HCT116 (cell line): Measurements from ENCODE around the gene WDR20. TPM values are rescaled to one million over a fixed set of nuclear protein-coding genes. Genes with fewer than 3 reads are reported as not detected.
"Not testable (repeated sequence)": the region's sequence is repeated elsewhere in the genome, so short reads cannot be mapped to it uniquely, and the experiment has no call there.

Experiments used
- ATAC-seq: fragments of 200-7000 bp; cut with Tn5 transposase; 2 replicates; pipeline ENCODE4 v1.9.1; 2020; ENCODE audit warnings: mild to moderate bottlenecking, moderate library complexity
- BruUV-seq: library from RNA; stranded (reverse); fragments of 400-500 nt; replicated peaks from 2 replicates; lab custom pipeline; 2021; lab: Mats Ljungman, UMichigan
- CTCF ChIA-PET: fragments of 300-600 bp; sonication (Branson Sonifier 250); formaldehyde crosslinking; loops from one replicate; lab custom pipeline; 2021; ENCODE audit warnings: antibody characterized with exemption; lab: Charles Lee
- POLR2A ChIA-PET: fragments of 300-600, 350-600 bp; sonication (Branson Sonifier 250); formaldehyde crosslinking; loops from one replicate; lab custom pipeline; 2021; ENCODE audit warnings: antibody characterized with exemption; lab: Charles Lee
- RAD21 ChIA-PET, 2 experiments: fragments of 300-600 bp; sonication (Branson Sonifier 250); formaldehyde crosslinking; loops; one replicate each; lab custom pipeline; 2023; ENCODE audit warnings: low total read pairs in 2 of 2; ENCODE audit not compliant: uncharacterized antibody in 2 of 2, unreplicated experiment in 2 of 2, low non-redundant PET in 1 of 2; lab: Charles Lee
- DNase-seq: peaks from one replicate; pipeline ENCODE4 v3.0.0-alpha.2; 2010; ENCODE audit warnings: low read depth, low spot score
- H2AFZ ChIP-seq: fragments of 200-600 bp; shearing (Covaris generic), sonication (generic); 2 replicates; pipeline ENCODE4 v1.6.1; 2017; ENCODE audit warnings: low read depth, mixed run types, mixed read lengths, antibody characterized with exemption, low read length; ENCODE audit not compliant: poor library complexity, severe bottlenecking
- H3K27ac ChIP-seq: 2 replicates; pipeline ENCODE4 v1.5.1; 2012; ENCODE audit warnings: low read depth, low read length
- H3K27me3 ChIP-seq: fragments of 200-600 bp; sonication (generic); 2 replicates; pipeline ENCODE4 v1.6.1; 2016; ENCODE audit warnings: mixed run types, low read length, mixed read lengths; ENCODE audit not compliant: insufficient read depth
- H3K36me3 ChIP-seq, 2 experiments: fragments of 200-500 bp in 1 of 2; fragments of 200-600 bp in 1 of 2; sonication (Bioruptor generic) in 1 of 2; sonication (generic) in 1 of 2; 2 replicates each; pipeline versions ENCODE4 v1.5.1 to v1.6.1; 2014 to 2016; ENCODE audit warnings: low read length in 2 of 2, inconsistent platforms in 1 of 2, mixed read lengths in 1 of 2, mixed run types in 1 of 2; ENCODE audit not compliant: insufficient read depth in 2 of 2, control insufficient read depth in 1 of 2
- H3K4me1 ChIP-seq, 2 experiments: fragments of 200-600 bp in 1 of 2; sonication (generic) in 1 of 2; 2 replicates each; pipeline versions ENCODE4 v1.5.1 to v1.6.1; 2012 to 2017; ENCODE audit warnings: low read length in 2 of 2, inconsistent platforms in 1 of 2, mild to moderate bottlenecking in 1 of 2, mixed read lengths in 1 of 2, mixed run types in 1 of 2, moderate library complexity in 1 of 2; ENCODE audit not compliant: insufficient read depth in 2 of 2, control insufficient read depth in 1 of 2
- H3K4me2 ChIP-seq: fragments of 200-600 bp; sonication (generic); 2 replicates; pipeline ENCODE4 v1.6.1; 2017; ENCODE audit warnings: mixed run types, low read length, mixed read lengths
- H3K4me3 ChIP-seq, 2 experiments: fragments of 200-600 bp in 1 of 2; sonication (generic) in 1 of 2; replicated peaks in 1 of 2; 2 replicates each; pipeline ENCODE4 v1.5.1; 2011 to 2016; ENCODE audit warnings: low read length in 2 of 2, control low read depth in 1 of 2, low read depth in 1 of 2, mild to moderate bottlenecking in 1 of 2, mixed read lengths in 1 of 2, mixed run types in 1 of 2
- H3K79me2 ChIP-seq: fragments of 200-600 bp; sonication (generic); 2 replicates; pipeline ENCODE4 v1.6.1; 2017; ENCODE audit warnings: mild to moderate bottlenecking, mixed run types, low read length, moderate library complexity, mixed read lengths; ENCODE audit not compliant: insufficient read depth
- H3K9ac ChIP-seq: fragments of 200-600 bp; sonication (generic); 2 replicates; pipeline ENCODE4 v1.6.1; 2016; ENCODE audit warnings: low read length, mixed read lengths
- H3K9me2 ChIP-seq: fragments of 200-600 bp; sonication (generic), shearing (Covaris generic); 2 replicates; pipeline ENCODE4 v1.6.1; 2017; ENCODE audit warnings: mixed run types, mild to moderate bottlenecking, moderate library complexity; ENCODE audit not compliant: insufficient read depth
- H3K9me3 ChIP-seq, 2 experiments: fragments of 200-500 bp in 1 of 2; fragments of 200-600 bp in 1 of 2; sonication (Bioruptor generic) in 1 of 2; sonication (generic) in 1 of 2; 2 replicates each; pipeline ENCODE4 v1.6.1; 2014 to 2017; ENCODE audit warnings: low read length in 2 of 2, mixed read lengths in 2 of 2, inconsistent platforms in 1 of 2, low read depth in 1 of 2, mild to moderate bottlenecking in 1 of 2, mixed run types in 1 of 2, moderate library complexity in 1 of 2; ENCODE audit not compliant: control insufficient read depth in 1 of 2, insufficient read depth in 1 of 2
- H4K20me1 ChIP-seq: fragments of 200-600 bp; sonication (generic), shearing (Covaris generic); 2 replicates; pipeline ENCODE4 v1.6.1; 2017; ENCODE audit warnings: mixed run types, mild to moderate bottlenecking, moderate library complexity; ENCODE audit not compliant: insufficient read depth
- CBX3 ChIP-seq: IDR thresholded peaks from 2 replicates; pipeline ENCODE4 v1.6.1; 2012; ENCODE audit warnings: low read depth
- EGR1 ChIP-seq: IDR thresholded peaks from 2 replicates; pipeline ENCODE4 v1.6.1; 2012; ENCODE audit warnings: low read depth
- FOSL1 ChIP-seq: IDR thresholded peaks from 2 replicates; pipeline ENCODE4 v1.6.1; 2012; ENCODE audit warnings: low read depth
- POLR2AphosphoS5 ChIP-seq: IDR thresholded peaks from 2 replicates; pipeline ENCODE4 v1.6.1; 2011; ENCODE audit warnings: mild to moderate bottlenecking, low read depth, low read length, moderate library complexity
- SRF ChIP-seq: IDR thresholded peaks from 2 replicates; pipeline ENCODE4 v1.6.1; 2012; ENCODE audit warnings: low read depth
- ZNF274 ChIP-seq: fragments of 200-500 bp; sonication (Bioruptor generic); IDR thresholded peaks from 2 replicates; pipeline ENCODE4 v1.6.1; 2014; ENCODE audit warnings: mild to moderate bottlenecking, low read depth, low read length, inconsistent platforms
- intact Hi-C: fragments of 100-400 bp; cut with micrococcal nuclease; formaldehyde crosslinking; loops from 2 replicates; pipeline ENCODE4 v1.10.0; 2022
- total RNA-seq: library from RNA; stranded (reverse); gene quantifications from one replicate; pipeline ENCODE4 v1.2.1, GENCODE V29; 2021; ENCODE audit not compliant: unreplicated experiment
- TF ChIP-seq, protein P1 (sequence below), 3 experiments: fragments of 200-600 bp in 1 of 3; sonication (generic) in 1 of 3; IDR thresholded peaks in 2 of 3; conservative IDR thresholded peaks in 1 of 3; 2 replicates each; pipeline ENCODE4 v1.5.1; 2012 to 2017; ENCODE audit warnings: low read depth in 2 of 3, low read length in 2 of 3, antibody characterized with exemption in 1 of 3, borderline replicate concordance in 1 of 3, control low read depth in 1 of 3, mild to moderate bottlenecking in 1 of 3, mixed read lengths in 1 of 3, mixed run types in 1 of 3, moderate library complexity in 1 of 3; ENCODE audit not compliant: insufficient read depth in 1 of 3
- TF ChIP-seq, protein P2 (sequence below): IDR thresholded peaks from 2 replicates; pipeline ENCODE4 v1.6.1; 2012

WDR20 gene
- total RNA-seq, 1 experiment from 2014 or later, result 21.1 TPM

DNA sequence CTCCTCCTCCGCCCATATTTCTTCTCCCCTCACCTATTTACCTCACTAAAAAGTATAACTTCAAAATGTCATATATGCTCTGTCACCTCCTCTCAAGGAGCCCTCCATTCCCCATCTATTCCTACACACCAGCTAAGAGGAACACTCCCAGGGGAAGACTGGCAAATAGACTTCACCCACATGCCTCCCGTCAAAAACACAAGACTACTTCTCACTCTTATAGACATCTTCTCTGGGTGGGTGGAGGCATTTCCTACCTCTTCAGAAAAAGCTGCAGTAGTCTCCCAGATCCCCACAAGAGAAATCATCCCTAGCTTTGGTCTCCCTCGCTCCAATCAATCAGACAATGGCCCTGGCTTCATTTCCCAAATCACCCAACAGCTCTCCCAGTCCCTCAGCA, 99.1 kb downstream of the WDR20 start:
- no peak overlapping the region for H3K4me2 ChIP-seq
- RAD21 ChIA-PET, result no interaction called here
- no peaks in the 10 kb centered on the region for H3K9me3 ChIP-seq
- no peak for ATAC-seq
- no peak for TF ChIP-seq FOSL1
- TF ChIP-seq, protein P1, sequence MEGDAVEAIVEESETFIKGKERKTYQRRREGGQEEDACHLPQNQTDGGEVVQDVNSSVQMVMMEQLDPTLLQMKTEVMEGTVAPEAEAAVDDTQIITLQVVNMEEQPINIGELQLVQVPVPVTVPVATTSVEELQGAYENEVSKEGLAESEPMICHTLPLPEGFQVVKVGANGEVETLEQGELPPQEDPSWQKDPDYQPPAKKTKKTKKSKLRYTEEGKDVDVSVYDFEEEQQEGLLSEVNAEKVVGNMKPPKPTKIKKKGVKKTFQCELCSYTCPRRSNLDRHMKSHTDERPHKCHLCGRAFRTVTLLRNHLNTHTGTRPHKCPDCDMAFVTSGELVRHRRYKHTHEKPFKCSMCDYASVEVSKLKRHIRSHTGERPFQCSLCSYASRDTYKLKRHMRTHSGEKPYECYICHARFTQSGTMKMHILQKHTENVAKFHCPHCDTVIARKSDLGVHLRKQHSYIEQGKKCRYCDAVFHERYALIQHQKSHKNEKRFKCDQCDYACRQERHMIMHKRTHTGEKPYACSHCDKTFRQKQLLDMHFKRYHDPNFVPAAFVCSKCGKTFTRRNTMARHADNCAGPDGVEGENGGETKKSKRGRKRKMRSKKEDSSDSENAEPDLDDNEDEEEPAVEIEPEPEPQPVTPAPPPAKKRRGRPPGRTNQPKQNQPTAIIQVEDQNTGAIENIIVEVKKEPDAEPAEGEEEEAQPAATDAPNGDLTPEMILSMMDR (IDR thresholded peaks at IDR 0.05 in 2 of 3, conservative IDR thresholded peaks at IDR 0.05 in 1 of 3; ENCODE audit: borderline replicate concordance in 1 of 3, insufficient read depth in 1 of 3, low read depth in 2 of 3, low read length in 2 of 3), result no peak
- POLR2A ChIA-PET, result interaction anchor here (0.6 kb wide), 1 partner anchor 68 kb away, joined by 3 read pairs; no protein-coding TSS in a partner anchor
- no peaks in the 10 kb centered on the region for H3K27me3 ChIP-seq
- no peaks in the 10 kb centered on the region for H3K79me2 ChIP-seq
- H4K20me1 ChIP-seq, result no peaks in the 10 kb centered on the region
- peaks cover 0 to 9% of the 10 kb centered on the region in 2 experiments; a peak in 2 of 4 replicates for H3K4me1 ChIP-seq
- no peaks in the 10 kb centered on the region for H3K36me3 ChIP-seq
- H2AFZ ChIP-seq, result no peak overlapping the region
- no peak overlapping the region for H3K4me3 ChIP-seq
- H3K9me2 ChIP-seq, result no peaks in the 10 kb centered on the region
- BruUV-seq, result no TSS peak
- no peak overlapping the region for H3K27ac ChIP-seq
- intact Hi-C loops, result no loop called here
- H3K9ac ChIP-seq, result no peak overlapping the region
- CTCF ChIA-PET, result no interaction called here
- DNase-seq, result no peak

DNA sequence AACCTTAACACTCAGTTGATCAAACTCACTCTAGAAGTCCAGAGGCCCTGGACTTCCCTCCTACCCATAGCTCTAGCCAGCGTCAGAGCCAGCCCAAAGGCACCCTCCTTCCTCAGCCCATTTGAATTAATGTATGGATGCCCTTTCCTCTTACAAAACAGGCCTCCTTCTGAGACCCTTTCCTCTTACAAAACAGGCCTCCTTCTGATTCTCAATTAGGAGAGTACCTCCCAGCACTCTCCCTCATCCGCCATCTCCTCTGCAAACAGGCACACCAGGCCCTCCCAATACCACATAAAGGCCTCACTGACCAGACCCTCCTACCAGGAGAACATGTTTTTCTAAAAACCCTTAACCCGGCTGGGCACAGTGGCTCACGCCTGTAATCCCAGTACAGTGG, 99.5 kb downstream of the WDR20 start:
- Histone ChIP-seq H3K36me3 (no peaks in the 10 kb centered on the region), H3K4me1 (peaks cover 0 to 9% of the 10 kb centered on the region in 2 experiments; a peak in 2 of 4 replicates), H3K4me3 (no peak overlapping the region)
- no peak for DNase-seq
- CTCF ChIA-PET, result no interaction called here
- TF ChIP-seq SRF (no peak), EGR1 (no peak), POLR2AphosphoS5 (no peak), CBX3 (no peak), ZNF274 (no peak)
- TF ChIP-seq, protein P2, sequence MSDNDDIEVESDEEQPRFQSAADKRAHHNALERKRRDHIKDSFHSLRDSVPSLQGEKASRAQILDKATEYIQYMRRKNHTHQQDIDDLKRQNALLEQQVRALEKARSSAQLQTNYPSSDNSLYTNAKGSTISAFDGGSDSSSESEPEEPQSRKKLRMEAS, result no peak
- TF ChIP-seq, all 23 proteins: peak for 0
- RAD21 ChIA-PET, result no interaction called here
- intact Hi-C loops, result no loop called here
- no peak for ATAC-seq
- no TSS peak for BruUV-seq
- H3K4me2 ChIP-seq, result no peak overlapping the region
- no peak overlapping the region for H2AFZ ChIP-seq
- no peak overlapping the region for H3K9ac ChIP-seq
- POLR2A ChIA-PET, result interaction anchor here (0.6 kb wide), 1 partner anchor 67 kb away, joined by 3 read pairs; no protein-coding TSS in a partner anchor
- H3K27ac ChIP-seq, result no peak overlapping the region
- H4K20me1 ChIP-seq, result no peaks in the 10 kb centered on the region
- no peaks in the 10 kb centered on the region for H3K27me3 ChIP-seq
- H3K79me2 ChIP-seq, result no peaks in the 10 kb centered on the region
- no peaks in the 10 kb centered on the region for H3K9me3 ChIP-seq
- H3K9me2 ChIP-seq, result no peaks in the 10 kb centered on the region

DNA sequence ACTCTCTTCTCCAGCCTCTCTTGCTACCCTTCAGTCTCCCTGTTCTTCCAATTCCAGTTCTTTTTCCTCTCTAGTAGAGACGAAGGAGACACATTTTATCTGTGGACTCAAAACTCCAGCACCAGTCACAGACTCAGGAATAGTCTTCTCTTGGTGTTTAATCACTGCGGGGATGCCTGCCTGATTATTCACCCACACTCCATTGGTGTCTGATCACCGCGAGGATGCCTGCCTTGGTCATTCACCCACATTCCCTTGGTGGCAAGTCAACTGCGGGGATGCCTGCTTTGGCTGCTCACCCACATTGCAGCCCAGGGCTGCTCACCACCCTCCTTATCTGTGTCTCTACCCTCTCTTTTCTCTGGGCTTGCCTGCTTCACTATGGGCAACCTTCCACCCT, 100.8 kb downstream of the WDR20 start:
- H3K9me3 ChIP-seq, H3K9ac ChIP-seq, DNase-seq, POLR2A ChIA-PET, H3K4me3 ChIP-seq, H4K20me1 ChIP-seq, CTCF ChIA-PET, H3K79me2 ChIP-seq, H3K27me3 ChIP-seq, H2AFZ ChIP-seq, ATAC-seq, intact Hi-C loops, H3K9me2 ChIP-seq, H3K4me2 ChIP-seq, RAD21 ChIA-PET, BruUV-seq, H3K4me1 ChIP-seq, H3K27ac ChIP-seq, H3K36me3 ChIP-seq: not testable (repeated sequence)
